ENCODE measurements around the gene TMCO4.

The TMCO4 gene

DNA sequence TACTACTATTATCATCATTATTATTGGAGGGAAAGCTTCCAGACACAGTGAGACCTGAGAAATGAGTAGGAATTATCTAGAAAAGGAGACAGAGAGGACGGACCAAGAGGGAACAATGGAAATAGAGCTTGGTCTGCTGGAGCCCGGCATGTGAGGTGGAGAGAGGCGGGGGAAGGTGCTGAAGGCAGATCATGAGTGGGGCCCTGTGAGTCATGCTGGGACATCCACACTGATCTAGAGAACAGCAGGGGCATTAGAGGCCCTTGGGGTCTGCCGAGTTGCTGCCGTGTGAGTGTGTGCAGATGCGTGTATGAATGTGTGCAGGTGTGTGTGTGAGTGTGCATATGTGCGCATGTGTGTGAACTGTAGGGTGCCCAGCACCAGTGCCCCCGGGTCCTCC, 65.7 kb downstream of the TMCO4 start:
- TF ChIP-seq, protein P1, sequence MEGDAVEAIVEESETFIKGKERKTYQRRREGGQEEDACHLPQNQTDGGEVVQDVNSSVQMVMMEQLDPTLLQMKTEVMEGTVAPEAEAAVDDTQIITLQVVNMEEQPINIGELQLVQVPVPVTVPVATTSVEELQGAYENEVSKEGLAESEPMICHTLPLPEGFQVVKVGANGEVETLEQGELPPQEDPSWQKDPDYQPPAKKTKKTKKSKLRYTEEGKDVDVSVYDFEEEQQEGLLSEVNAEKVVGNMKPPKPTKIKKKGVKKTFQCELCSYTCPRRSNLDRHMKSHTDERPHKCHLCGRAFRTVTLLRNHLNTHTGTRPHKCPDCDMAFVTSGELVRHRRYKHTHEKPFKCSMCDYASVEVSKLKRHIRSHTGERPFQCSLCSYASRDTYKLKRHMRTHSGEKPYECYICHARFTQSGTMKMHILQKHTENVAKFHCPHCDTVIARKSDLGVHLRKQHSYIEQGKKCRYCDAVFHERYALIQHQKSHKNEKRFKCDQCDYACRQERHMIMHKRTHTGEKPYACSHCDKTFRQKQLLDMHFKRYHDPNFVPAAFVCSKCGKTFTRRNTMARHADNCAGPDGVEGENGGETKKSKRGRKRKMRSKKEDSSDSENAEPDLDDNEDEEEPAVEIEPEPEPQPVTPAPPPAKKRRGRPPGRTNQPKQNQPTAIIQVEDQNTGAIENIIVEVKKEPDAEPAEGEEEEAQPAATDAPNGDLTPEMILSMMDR (IDR thresholded peaks at IDR 0.05; ENCODE audit: insufficient read depth, low read depth, low read length, missing control alignments), result no peak
- no peak overlapping the region for H3K4me3 ChIP-seq (ENCODE audit: low read depth, low read length)
- no peak for DNase-seq (ENCODE audit: low read depth)

DNA sequence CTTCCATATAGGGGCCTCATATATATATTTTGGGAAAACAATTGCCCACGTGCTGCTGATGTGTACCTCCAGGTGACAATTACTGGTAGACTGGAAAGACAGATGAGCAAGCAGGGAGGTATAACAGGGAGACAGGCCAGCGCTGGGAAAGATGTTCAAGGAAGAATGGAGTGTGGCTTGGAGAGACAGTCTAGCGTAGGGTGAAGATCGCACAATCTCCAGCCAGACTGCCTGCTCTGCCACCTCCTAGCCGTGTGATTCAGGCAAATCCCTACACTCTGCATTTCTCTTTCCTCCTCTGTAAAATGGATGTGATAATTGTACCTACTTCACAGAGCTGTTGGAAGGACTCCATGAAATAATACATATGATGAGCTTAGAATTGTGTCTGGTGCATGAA, 66.1 kb downstream of the TMCO4 start:
- no peak for DNase-seq (ENCODE audit: low read depth)
- TF ChIP-seq, protein P1 (IDR thresholded peaks at IDR 0.05; ENCODE audit: insufficient read depth, low read depth, low read length, missing control alignments), result no peak
- H3K4me3 ChIP-seq (ENCODE audit: low read depth, low read length), result no peak overlapping the region

- TF ChIP-seq, protein P1 (IDR thresholded peaks at IDR 0.05; ENCODE audit: insufficient read depth, low read depth, low read length, missing control alignments), result no peak
- no peak for DNase-seq (ENCODE audit: low read depth)
- H3K4me3 ChIP-seq (ENCODE audit: low read depth, low read length), result no peak overlapping the region
Observed at GRCh38 chr1:19731311-19731821, 68.3 kb downstream of the TMCO4 start.

GRCh38 chr1:19730793-19731192, 68.9 kb downstream of the TMCO4 start:
- DNase-seq (ENCODE audit: low read depth), result no peak
- TF ChIP-seq, protein P1 (IDR thresholded peaks at IDR 0.05; ENCODE audit: insufficient read depth, low read depth, low read length, missing control alignments), result no peak
- no peak overlapping the region for H3K4me3 ChIP-seq (ENCODE audit: low read depth, low read length)

DNA sequence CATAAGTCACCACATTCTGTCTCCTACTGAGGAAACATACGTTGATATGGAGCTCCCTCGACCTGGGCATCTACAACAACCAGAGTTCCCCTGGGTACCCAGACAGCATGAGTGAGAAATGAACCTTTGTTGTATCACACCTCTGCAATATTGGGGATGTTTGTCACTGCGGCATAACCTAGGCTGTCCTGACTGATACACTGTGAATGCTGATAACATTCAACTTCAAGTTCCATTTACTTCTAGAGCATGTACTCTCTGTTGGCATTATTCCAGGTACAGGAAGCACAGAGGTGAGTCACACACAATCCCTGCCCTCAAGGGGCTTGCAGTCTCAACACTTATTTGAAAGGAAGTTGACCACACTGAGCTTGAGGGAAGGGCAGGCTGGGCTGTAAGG, 69.5 kb downstream of the TMCO4 start:
- no peak overlapping the region for H3K4me3 ChIP-seq (ENCODE audit: low read depth, low read length)
- DNase-seq (ENCODE audit: low read depth), result no peak
- TF ChIP-seq, protein P1 (IDR thresholded peaks at IDR 0.05; ENCODE audit: insufficient read depth, low read depth, low read length, missing control alignments), result no peak

GRCh38 chr1:19728413-19729145, 71.1 kb downstream of the TMCO4 start:
- H3K4me3 ChIP-seq (ENCODE audit: low read depth, low read length), result no peak overlapping the region
- TF ChIP-seq, protein P1 (IDR thresholded peaks at IDR 0.05; ENCODE audit: insufficient read depth, low read depth, low read length, missing control alignments), result no peak
- DNase-seq (ENCODE audit: low read depth), result no peak

DNA sequence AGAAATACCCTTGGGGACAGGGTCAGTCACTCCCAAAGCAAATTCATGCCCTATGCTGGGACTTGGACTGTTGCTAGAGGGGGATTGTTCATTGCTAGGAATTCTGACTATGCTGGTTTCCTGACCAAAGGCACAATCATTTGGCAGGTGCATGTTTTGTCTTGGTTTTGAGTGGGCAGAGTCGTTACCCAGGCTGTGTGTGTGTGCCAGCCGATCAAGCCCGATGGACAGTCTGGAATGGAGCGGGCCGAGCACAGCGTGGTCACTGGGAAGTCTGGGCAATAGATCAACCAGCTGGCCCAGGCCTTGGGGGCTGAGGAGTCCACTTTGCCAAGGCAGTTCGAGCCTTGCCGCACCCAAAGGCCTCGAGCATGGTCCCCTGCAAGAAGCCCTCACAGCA, 74.1 kb downstream of the TMCO4 start:
- no peak overlapping the region for H3K4me3 ChIP-seq (ENCODE audit: low read depth, low read length)
- TF ChIP-seq, protein P1 (IDR thresholded peaks at IDR 0.05; ENCODE audit: insufficient read depth, low read depth, low read length, missing control alignments), result no peak
- DNase-seq (ENCODE audit: low read depth), result no peak

Measured in GM12865 (cell line).